ENCODE results near the gene DDN.

DNA sequence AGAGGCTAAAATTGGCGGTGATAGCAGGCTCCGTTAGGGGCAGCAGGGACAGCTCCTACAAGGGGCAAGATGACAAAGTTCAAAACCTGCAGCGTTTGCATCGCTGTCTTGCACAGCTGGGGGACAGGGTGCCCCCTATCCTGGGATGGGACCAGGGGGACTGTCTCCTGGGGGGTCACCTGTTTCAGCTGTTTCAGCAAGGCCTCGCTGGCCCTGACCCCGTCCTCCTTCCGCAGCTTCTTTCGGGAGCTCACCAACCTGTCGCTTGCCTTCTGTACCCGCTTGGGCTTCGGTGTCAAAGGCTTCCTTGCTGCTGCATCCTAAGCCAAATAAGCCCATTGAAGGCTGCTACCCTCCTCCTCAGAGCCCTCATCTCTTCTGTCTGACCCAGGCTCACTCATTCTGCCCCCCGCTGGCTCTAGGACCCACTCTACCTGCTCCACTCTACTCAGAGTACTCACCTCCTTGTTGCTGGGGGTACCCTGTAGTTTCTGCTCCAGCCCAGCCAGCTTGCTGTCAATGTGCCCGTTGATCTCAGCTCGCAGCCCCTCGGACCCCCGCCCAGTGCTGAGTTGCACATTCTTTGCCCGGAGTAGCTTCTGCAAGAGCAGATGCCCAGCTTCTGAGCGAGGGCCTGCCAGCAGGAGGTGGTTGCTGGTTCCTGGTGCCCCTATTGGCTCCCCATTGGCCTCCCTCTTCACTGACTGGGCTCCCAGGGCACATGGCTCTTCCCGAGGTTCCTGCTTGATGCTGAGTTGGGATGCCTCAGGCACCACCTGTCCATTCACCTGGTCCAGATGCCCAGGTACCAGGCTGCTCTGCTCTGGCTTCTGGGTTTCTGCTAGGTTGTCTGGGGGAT lies 31.8 kb upstream of the DDN start:
- no peak for TF ChIP-seq CTCF (IDR thresholded peaks at IDR 0.05)
- no peak for TF ChIP-seq REST (IDR thresholded peaks at IDR 0.05; ENCODE audit: insufficient read depth in 1 of 2, low read depth in 2 of 2, low read length in 1 of 2)
- TF ChIP-seq POLR2AphosphoS5 (IDR thresholded peaks at IDR 0.05; ENCODE audit: low read depth, low read length): no peak

Measured in Panc1 (cell line).